PFSK-1 (cell line): Measurements from ENCODE around the gene ACO1.

Source experiments
- FOXP2 ChIP-seq: optimal IDR thresholded peaks from 2 replicates; pipeline ENCODE3; 2011; ENCODE audit warnings: borderline replicate concordance, control low read depth, inconsistent platforms; ENCODE audit not compliant: insufficient read depth; ENCODE audit errors: extremely low read length, extremely low read depth
- POLR2AphosphoS5 ChIP-seq: IDR thresholded peaks from 2 replicates; pipeline ENCODE4 v1.6.1; 2012; ENCODE audit warnings: low read depth, mild to moderate bottlenecking, control low read depth, low read length, moderate library complexity
- REST ChIP-seq, 2 experiments: IDR thresholded peaks; 2 replicates each; pipeline versions ENCODE4 v1.6.1 to v1.8.0; 2011 to 2012; ENCODE audit warnings: low read depth in 2 of 2, low read length in 2 of 2, control low read depth in 1 of 2, inconsistent platforms in 1 of 2, mild to moderate bottlenecking in 1 of 2, moderate library complexity in 1 of 2; ENCODE audit not compliant: insufficient read depth in 1 of 2
- SIN3A ChIP-seq: IDR thresholded peaks from 2 replicates; pipeline ENCODE4 v1.6.1; 2012; ENCODE audit warnings: mild to moderate bottlenecking, low read length, moderate library complexity, borderline replicate concordance; ENCODE audit not compliant: insufficient read depth
- TAF1 ChIP-seq: IDR thresholded peaks from 2 replicates; pipeline ENCODE4 v1.6.1; 2012; ENCODE audit warnings: low read length, control low read depth, borderline replicate concordance; ENCODE audit not compliant: insufficient read depth

ACO1 gene

GRCh38 chr9:32434892-32435291, 50.4 kb downstream of the ACO1 start:
- TF ChIP-seq SIN3A, result no peak
- TF ChIP-seq POLR2AphosphoS5, result no peak
- no peak for TF ChIP-seq TAF1
- no peak for TF ChIP-seq REST (IDR thresholded peaks at IDR 0.05; ENCODE audit: insufficient read depth in 1 of 2, low read depth in 2 of 2, low read length in 2 of 2)
- TF ChIP-seq FOXP2, result no peak

GRCh38 chr9:32441678-32442077, 57.2 kb downstream of the ACO1 start:
- TF ChIP-seq REST (IDR thresholded peaks at IDR 0.05; ENCODE audit: insufficient read depth in 1 of 2, low read depth in 2 of 2, low read length in 2 of 2), result no peak
- no peak for TF ChIP-seq SIN3A
- no peak for TF ChIP-seq TAF1
- TF ChIP-seq FOXP2, result no peak
- no peak for TF ChIP-seq POLR2AphosphoS5

- no peak for TF ChIP-seq SIN3A
- TF ChIP-seq POLR2AphosphoS5, result no peak
- no peak for TF ChIP-seq FOXP2
- TF ChIP-seq REST (IDR thresholded peaks at IDR 0.05; ENCODE audit: insufficient read depth in 1 of 2, low read depth in 2 of 2, low read length in 2 of 2), result no peak
- no peak for TF ChIP-seq TAF1
These were observed 58.0 kb downstream of the ACO1 start for GRCh38 chr9:32442433-32442832.

- TF ChIP-seq FOXP2, result no peak
- no peak for TF ChIP-seq TAF1
- TF ChIP-seq SIN3A, result no peak
- TF ChIP-seq POLR2AphosphoS5, result no peak
- TF ChIP-seq REST (IDR thresholded peaks at IDR 0.05; ENCODE audit: insufficient read depth in 1 of 2, low read depth in 2 of 2, low read length in 2 of 2), result no peak
These were observed 65.5 kb downstream of the ACO1 start for GRCh38 chr9:32449969-32450368.

GRCh38 chr9:32454280-32454679, 69.8 kb downstream of the ACO1 start:
- TF ChIP-seq POLR2AphosphoS5 (no peak), TAF1 (no peak), SIN3A (no peak)
